ENCODE results near the gene RYR1.

The RYR1 gene

GRCh38 chr19:38434549-38435051 lies 1.1 kb downstream of the RYR1 start:
- H3K36me3 ChIP-seq (replicated peaks; ENCODE audit: insufficient read depth, low read length): no peaks in the 10 kb centered on the region
- H3K9me2 ChIP-seq (replicated peaks; ENCODE audit: insufficient read depth, low read length): no peaks in the 10 kb centered on the region
- no peaks in the 10 kb centered on the region for H3K79me2 ChIP-seq (ENCODE audit: low read length)
- no peak overlapping the region for H2AFZ ChIP-seq (ENCODE audit: low read length)
- H3K27me3 ChIP-seq (replicated peaks; ENCODE audit: insufficient read depth, low read length): peaks cover 65% of the 10 kb centered on the region
- no peak for DNase-seq
- H4K20me1 ChIP-seq (ENCODE audit: insufficient read depth, low read length): no peaks in the 10 kb centered on the region
- no peaks in the 10 kb centered on the region for H3K4me1 ChIP-seq (ENCODE audit: low read length)
- no peaks in the 10 kb centered on the region for H3F3A ChIP-seq (ENCODE audit: insufficient read depth, low read length)
- H3K9ac ChIP-seq (ENCODE audit: low read length): no peak overlapping the region
- no peak overlapping the region for H3K27ac ChIP-seq (ENCODE audit: low read length)
- no peak overlapping the region for H3K4me2 ChIP-seq (ENCODE audit: low read depth, low read length)
- no peak for TF ChIP-seq EZH2 (optimal IDR thresholded peaks at IDR 0.05; ENCODE audit: low read depth, low read length)
- no peaks in the 10 kb centered on the region for H3K9me3 ChIP-seq (replicated peaks; ENCODE audit: insufficient read depth, low read length)
- no peak overlapping the region for H3K4me3 ChIP-seq (ENCODE audit: low read length)

DNA sequence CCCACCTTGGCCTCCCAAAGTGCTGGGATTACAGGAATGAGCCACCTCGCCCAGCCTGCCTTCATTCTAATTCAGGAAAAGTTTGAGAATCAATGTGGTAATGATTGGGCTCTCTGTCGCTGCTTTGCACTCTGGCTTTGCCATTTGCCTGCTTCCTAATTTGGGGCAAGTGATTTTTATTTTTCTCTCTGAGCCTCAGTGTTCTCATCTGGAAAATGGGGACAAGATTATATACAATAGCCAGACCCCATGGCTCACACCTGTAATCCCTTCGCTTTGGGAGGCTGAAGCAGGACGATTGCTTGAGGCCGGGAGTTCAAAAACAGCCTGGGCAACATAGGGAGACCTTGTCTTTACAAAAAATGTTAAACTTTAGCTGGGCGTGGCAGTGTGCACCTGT lies 3.8 kb downstream of the RYR1 start:
- Histone ChIP-seq H3F3A (ENCODE audit: insufficient read depth, low read length) (no peaks in the 10 kb centered on the region), H3K4me1 (ENCODE audit: low read length) (no peaks in the 10 kb centered on the region), H3K9ac (ENCODE audit: low read length) (no peak overlapping the region), H3K9me3 (replicated peaks; ENCODE audit: insufficient read depth, low read length) (no peaks in the 10 kb centered on the region), H2AFZ (ENCODE audit: low read length) (no peak overlapping the region), H3K9me2 (replicated peaks; ENCODE audit: insufficient read depth, low read length) (no peaks in the 10 kb centered on the region), H3K27me3 (replicated peaks; ENCODE audit: insufficient read depth, low read length) (peaks cover 62% of the 10 kb centered on the region), H3K36me3 (replicated peaks; ENCODE audit: insufficient read depth, low read length) (no peaks in the 10 kb centered on the region), H3K79me2 (ENCODE audit: low read length) (no peaks in the 10 kb centered on the region), H3K27ac (ENCODE audit: low read length) (no peak overlapping the region), H4K20me1 (ENCODE audit: insufficient read depth, low read length) (no peaks in the 10 kb centered on the region), H3K4me2 (ENCODE audit: low read depth, low read length) (no peak overlapping the region), H3K4me3 (ENCODE audit: low read length) (no peak overlapping the region)
- no peak for DNase-seq
- TF ChIP-seq EZH2 (optimal IDR thresholded peaks at IDR 0.05; ENCODE audit: low read depth, low read length): no peak
- TF ChIP-seq, protein P1, sequence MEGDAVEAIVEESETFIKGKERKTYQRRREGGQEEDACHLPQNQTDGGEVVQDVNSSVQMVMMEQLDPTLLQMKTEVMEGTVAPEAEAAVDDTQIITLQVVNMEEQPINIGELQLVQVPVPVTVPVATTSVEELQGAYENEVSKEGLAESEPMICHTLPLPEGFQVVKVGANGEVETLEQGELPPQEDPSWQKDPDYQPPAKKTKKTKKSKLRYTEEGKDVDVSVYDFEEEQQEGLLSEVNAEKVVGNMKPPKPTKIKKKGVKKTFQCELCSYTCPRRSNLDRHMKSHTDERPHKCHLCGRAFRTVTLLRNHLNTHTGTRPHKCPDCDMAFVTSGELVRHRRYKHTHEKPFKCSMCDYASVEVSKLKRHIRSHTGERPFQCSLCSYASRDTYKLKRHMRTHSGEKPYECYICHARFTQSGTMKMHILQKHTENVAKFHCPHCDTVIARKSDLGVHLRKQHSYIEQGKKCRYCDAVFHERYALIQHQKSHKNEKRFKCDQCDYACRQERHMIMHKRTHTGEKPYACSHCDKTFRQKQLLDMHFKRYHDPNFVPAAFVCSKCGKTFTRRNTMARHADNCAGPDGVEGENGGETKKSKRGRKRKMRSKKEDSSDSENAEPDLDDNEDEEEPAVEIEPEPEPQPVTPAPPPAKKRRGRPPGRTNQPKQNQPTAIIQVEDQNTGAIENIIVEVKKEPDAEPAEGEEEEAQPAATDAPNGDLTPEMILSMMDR (IDR thresholded peaks at IDR 0.05; ENCODE audit: low read length): no peak
- TF ChIP-seq EZH2phosphoT487 (IDR thresholded peaks at IDR 0.05; ENCODE audit: low read length): no peak

- DNase-seq: no peak
- Histone ChIP-seq H3K36me3 (replicated peaks; ENCODE audit: insufficient read depth, low read length) (no peaks in the 10 kb centered on the region), H3K27ac (ENCODE audit: low read length) (no peak overlapping the region), H3K9me3 (replicated peaks; ENCODE audit: insufficient read depth, low read length) (no peaks in the 10 kb centered on the region), H2AFZ (ENCODE audit: low read length) (no peak overlapping the region), H3K79me2 (ENCODE audit: low read length) (no peaks in the 10 kb centered on the region), H3F3A (ENCODE audit: insufficient read depth, low read length) (no peaks in the 10 kb centered on the region), H3K4me2 (ENCODE audit: low read depth, low read length) (no peak overlapping the region), H3K27me3 (replicated peaks; ENCODE audit: insufficient read depth, low read length) (peaks cover 67% of the 10 kb centered on the region), H3K4me1 (ENCODE audit: low read length) (no peaks in the 10 kb centered on the region), H3K9ac (ENCODE audit: low read length) (no peak overlapping the region), H4K20me1 (ENCODE audit: insufficient read depth, low read length) (no peaks in the 10 kb centered on the region), H3K9me2 (replicated peaks; ENCODE audit: insufficient read depth, low read length) (no peaks in the 10 kb centered on the region), H3K4me3 (ENCODE audit: low read length) (no peak overlapping the region)
- TF ChIP-seq, protein P1 (IDR thresholded peaks at IDR 0.05; ENCODE audit: low read length): no peak
- TF ChIP-seq EZH2phosphoT487 (IDR thresholded peaks at IDR 0.05; ENCODE audit: low read length) (no peak), EZH2 (optimal IDR thresholded peaks at IDR 0.05; ENCODE audit: low read depth, low read length) (no peak)
Observed at GRCh38 chr19:38437917-38438316, 4.4 kb downstream of the RYR1 start.

DNA sequence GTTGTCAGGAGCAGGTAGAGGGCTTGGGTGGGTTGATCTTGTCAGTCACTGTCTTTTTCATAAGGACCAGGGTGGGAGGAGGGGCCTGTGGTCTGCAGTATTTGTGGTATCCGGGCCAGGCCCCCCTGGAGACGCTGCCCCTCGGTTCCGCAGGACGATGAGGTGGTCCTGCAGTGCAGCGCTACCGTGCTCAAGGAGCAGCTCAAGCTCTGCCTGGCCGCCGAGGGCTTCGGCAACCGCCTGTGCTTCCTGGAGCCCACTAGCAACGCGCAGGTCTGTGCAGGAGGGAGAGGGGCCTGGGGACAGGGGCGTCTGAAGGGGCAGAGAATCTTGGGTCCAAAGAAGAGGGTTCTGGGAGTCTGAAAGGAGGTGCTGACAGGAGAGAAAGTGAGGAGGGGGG lies 7.1 kb downstream of the RYR1 start:
- DNase-seq: no peak
- H3K4me3 ChIP-seq (ENCODE audit: low read length): no peak overlapping the region
- H3K4me1 ChIP-seq (ENCODE audit: low read length): no peaks in the 10 kb centered on the region
- no peaks in the 10 kb centered on the region for H3K9me3 ChIP-seq (replicated peaks; ENCODE audit: insufficient read depth, low read length)
- TF ChIP-seq, protein P1 (IDR thresholded peaks at IDR 0.05; ENCODE audit: low read length): no peak
- TF ChIP-seq EZH2phosphoT487 (IDR thresholded peaks at IDR 0.05; ENCODE audit: low read length) (no peak), EZH2 (optimal IDR thresholded peaks at IDR 0.05; ENCODE audit: low read depth, low read length) (no peak)
- H3F3A ChIP-seq (ENCODE audit: insufficient read depth, low read length): no peaks in the 10 kb centered on the region
- H3K36me3 ChIP-seq (replicated peaks; ENCODE audit: insufficient read depth, low read length): no peaks in the 10 kb centered on the region
- no peak overlapping the region for H3K4me2 ChIP-seq (ENCODE audit: low read depth, low read length)
- no peak overlapping the region for H3K27ac ChIP-seq (ENCODE audit: low read length)
- no peaks in the 10 kb centered on the region for H4K20me1 ChIP-seq (ENCODE audit: insufficient read depth, low read length)
- H2AFZ ChIP-seq (ENCODE audit: low read length): no peak overlapping the region
- H3K27me3 ChIP-seq (replicated peaks; ENCODE audit: insufficient read depth, low read length): peaks cover 72% of the 10 kb centered on the region
- no peak overlapping the region for H3K9ac ChIP-seq (ENCODE audit: low read length)
- H3K79me2 ChIP-seq (ENCODE audit: low read length): no peaks in the 10 kb centered on the region
- no peaks in the 10 kb centered on the region for H3K9me2 ChIP-seq (replicated peaks; ENCODE audit: insufficient read depth, low read length)

All from MM.1S (cell line).